ENCODE results near the gene ALDH1A2. TPM values are rescaled to one million over a fixed set of nuclear protein-coding genes. Genes with fewer than 3 reads are reported as not detected.
A peak's percentile ranks its signal among the peaks of the same experiment; 100 is the strongest.

ALDH1A2 gene
- polyA plus RNA-seq, 1 donor from 2014 or later: 0.24 TPM

DNA sequence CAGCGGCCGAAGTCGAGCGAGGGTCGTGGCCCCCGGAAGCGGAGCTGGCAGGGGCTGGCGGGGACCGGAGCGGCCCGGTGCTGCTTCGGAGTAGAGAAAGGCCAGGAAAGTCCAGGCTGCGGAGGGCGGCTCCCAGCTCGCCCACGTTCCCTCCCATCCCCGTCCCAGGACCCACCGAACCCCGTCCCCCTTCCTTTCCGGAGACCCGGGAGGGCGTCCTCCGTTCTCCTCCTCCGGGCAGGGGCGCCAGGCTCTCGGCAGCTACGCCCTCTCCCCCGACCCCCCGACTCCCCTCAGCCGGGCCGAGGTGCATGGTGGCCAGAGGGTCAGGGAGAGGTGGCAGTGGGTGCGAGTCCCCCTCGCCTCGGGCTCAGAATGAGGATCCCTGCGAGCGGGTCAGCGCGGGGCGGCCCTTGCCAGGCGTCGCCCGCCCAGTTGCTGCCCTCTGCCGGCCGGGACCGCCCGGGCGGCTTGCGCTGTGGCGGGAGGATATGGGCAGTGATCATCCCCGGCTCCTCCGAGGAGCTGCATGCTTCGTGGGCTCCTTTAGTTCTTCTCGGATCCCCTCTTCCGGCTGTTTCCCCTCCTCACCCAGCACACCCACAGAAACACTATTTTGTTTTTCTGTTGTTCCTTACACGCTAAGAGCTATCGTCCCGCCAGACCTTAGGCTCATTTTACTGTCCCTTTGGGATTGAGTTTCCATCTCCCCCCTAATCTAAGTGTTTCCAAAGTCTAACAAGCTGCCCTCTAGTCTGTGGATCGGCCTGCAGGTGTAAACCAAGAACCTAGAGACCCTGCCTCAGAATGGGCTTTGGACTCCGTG is 744 bp upstream of the ALDH1A2 start:
- no peak overlapping the region for H3K4me2 ChIP-seq (ENCODE audit: low read length)
- H3K9me3 ChIP-seq (ENCODE audit: low read length): peaks cover 3% of the 10 kb centered on the region
- no peak overlapping the region for H3K9ac ChIP-seq (ENCODE audit: low read length)
- H3K9me2 ChIP-seq (ENCODE audit: insufficient read depth, low read length): no peaks in the 10 kb centered on the region
- no peaks in the 10 kb centered on the region for H3K79me2 ChIP-seq (replicated peaks; ENCODE audit: insufficient read depth, low read length)
- peaks cover 68% of the 10 kb centered on the region for H3K27me3 ChIP-seq (ENCODE audit: insufficient read depth, low read depth, low read length)
- no peak overlapping the region for H3K27ac ChIP-seq (ENCODE audit: low read length)
- H3K36me3 ChIP-seq (ENCODE audit: insufficient read depth, low read length): no peaks in the 10 kb centered on the region
- peak overlapping the region; percentile 63 for H3K4me3 ChIP-seq (ENCODE audit: low read length)
- TF ChIP-seq EZH2 (IDR thresholded peaks at IDR 0.05; ENCODE audit: borderline replicate concordance, insufficient read depth, low read length, poor library complexity, severe bottlenecking) (peak; percentile 82), SMC3 (conservative IDR thresholded peaks at IDR 0.05; ENCODE audit: poor library complexity) (peak; percentile 64), RAD21 (conservative IDR thresholded peaks at IDR 0.05) (peak; percentile 45), TAF1 (IDR thresholded peaks at IDR 0.05; ENCODE audit: low read depth) (no peak)
- TF ChIP-seq, protein P1, sequence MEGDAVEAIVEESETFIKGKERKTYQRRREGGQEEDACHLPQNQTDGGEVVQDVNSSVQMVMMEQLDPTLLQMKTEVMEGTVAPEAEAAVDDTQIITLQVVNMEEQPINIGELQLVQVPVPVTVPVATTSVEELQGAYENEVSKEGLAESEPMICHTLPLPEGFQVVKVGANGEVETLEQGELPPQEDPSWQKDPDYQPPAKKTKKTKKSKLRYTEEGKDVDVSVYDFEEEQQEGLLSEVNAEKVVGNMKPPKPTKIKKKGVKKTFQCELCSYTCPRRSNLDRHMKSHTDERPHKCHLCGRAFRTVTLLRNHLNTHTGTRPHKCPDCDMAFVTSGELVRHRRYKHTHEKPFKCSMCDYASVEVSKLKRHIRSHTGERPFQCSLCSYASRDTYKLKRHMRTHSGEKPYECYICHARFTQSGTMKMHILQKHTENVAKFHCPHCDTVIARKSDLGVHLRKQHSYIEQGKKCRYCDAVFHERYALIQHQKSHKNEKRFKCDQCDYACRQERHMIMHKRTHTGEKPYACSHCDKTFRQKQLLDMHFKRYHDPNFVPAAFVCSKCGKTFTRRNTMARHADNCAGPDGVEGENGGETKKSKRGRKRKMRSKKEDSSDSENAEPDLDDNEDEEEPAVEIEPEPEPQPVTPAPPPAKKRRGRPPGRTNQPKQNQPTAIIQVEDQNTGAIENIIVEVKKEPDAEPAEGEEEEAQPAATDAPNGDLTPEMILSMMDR (IDR thresholded peaks at IDR 0.05; ENCODE audit: poor library complexity, severe bottlenecking): peak; percentile 63
- H4K20me1 ChIP-seq (ENCODE audit: insufficient read depth): no peaks in the 10 kb centered on the region
- no peak overlapping the region for H2AFZ ChIP-seq (ENCODE audit: low read depth, low read length)
- H3F3A ChIP-seq (ENCODE audit: insufficient read depth, low read length, poor library complexity, severe bottlenecking): no peaks in the 10 kb centered on the region

DNA sequence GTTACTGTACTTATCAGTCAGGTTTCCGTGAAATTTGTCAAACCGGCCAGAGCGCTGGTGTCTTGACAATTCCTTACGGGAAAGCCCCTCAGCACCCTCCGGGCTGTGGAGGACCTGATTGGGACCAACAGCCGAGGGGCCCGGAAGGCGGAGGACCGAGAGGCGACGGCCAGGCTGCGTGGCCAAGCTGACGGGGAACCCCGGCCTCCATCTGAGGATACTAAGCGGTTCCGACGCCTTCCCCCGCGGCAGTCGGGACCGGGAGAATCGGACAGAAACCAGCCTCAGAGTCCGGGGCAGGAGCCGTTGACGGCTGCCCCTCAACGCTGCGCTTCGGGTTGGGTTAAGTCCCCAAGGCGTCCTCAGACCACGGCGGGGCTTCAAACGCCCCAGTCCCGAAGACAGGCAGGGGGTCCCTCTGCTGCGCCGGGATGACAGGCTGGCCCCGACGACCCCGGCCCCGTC is 499 bp downstream of the ALDH1A2 start:
- TF ChIP-seq TAF1 (IDR thresholded peaks at IDR 0.05; ENCODE audit: low read depth): no peak
- TF ChIP-seq, protein P2, sequence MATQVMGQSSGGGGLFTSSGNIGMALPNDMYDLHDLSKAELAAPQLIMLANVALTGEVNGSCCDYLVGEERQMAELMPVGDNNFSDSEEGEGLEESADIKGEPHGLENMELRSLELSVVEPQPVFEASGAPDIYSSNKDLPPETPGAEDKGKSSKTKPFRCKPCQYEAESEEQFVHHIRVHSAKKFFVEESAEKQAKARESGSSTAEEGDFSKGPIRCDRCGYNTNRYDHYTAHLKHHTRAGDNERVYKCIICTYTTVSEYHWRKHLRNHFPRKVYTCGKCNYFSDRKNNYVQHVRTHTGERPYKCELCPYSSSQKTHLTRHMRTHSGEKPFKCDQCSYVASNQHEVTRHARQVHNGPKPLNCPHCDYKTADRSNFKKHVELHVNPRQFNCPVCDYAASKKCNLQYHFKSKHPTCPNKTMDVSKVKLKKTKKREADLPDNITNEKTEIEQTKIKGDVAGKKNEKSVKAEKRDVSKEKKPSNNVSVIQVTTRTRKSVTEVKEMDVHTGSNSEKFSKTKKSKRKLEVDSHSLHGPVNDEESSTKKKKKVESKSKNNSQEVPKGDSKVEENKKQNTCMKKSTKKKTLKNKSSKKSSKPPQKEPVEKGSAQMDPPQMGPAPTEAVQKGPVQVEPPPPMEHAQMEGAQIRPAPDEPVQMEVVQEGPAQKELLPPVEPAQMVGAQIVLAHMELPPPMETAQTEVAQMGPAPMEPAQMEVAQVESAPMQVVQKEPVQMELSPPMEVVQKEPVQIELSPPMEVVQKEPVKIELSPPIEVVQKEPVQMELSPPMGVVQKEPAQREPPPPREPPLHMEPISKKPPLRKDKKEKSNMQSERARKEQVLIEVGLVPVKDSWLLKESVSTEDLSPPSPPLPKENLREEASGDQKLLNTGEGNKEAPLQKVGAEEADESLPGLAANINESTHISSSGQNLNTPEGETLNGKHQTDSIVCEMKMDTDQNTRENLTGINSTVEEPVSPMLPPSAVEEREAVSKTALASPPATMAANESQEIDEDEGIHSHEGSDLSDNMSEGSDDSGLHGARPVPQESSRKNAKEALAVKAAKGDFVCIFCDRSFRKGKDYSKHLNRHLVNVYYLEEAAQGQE (IDR thresholded peaks at IDR 0.05; ENCODE audit: borderline replicate concordance): no peak
- Histone ChIP-seq H3K79me2 (replicated peaks; ENCODE audit: insufficient read depth, low read length) (no peaks in the 10 kb centered on the region), H3K36me3 (ENCODE audit: insufficient read depth, low read length) (no peaks in the 10 kb centered on the region), H3K4me2 (ENCODE audit: low read length) (no peak overlapping the region), H2AFZ (ENCODE audit: low read depth, low read length) (no peak overlapping the region), H3F3A (ENCODE audit: insufficient read depth, low read length, poor library complexity, severe bottlenecking) (no peaks in the 10 kb centered on the region), H3K27ac (ENCODE audit: low read length) (no peak overlapping the region), H3K9me3 (ENCODE audit: low read length) (peaks cover 3% of the 10 kb centered on the region), H4K20me1 (ENCODE audit: insufficient read depth) (no peaks in the 10 kb centered on the region), H3K9me2 (ENCODE audit: insufficient read depth, low read length) (no peaks in the 10 kb centered on the region), H3K9ac (ENCODE audit: low read length) (no peak overlapping the region), H3K27me3 (ENCODE audit: insufficient read depth, low read depth, low read length) (peaks cover 80% of the 10 kb centered on the region), H3K4me3 (ENCODE audit: low read length) (peak overlapping the region; percentile 63)

Measured in neural cell (in vitro differentiated cells).